Ectodermal cell (in vitro differentiated cells): ENCODE data around the gene NCEH1.

Experiments
- H3K27ac ChIP-seq: 2 replicates; pipeline ENCODE4 v1.7.0; 2013; ENCODE audit warnings: mild to moderate bottlenecking, low read depth, low read length; ENCODE audit not compliant: insufficient read depth, poor library complexity, severe bottlenecking
- H3K27me3 ChIP-seq: 2 replicates; pipeline ENCODE4 v1.7.0; 2013; ENCODE audit warnings: mild to moderate bottlenecking, low read length; ENCODE audit not compliant: insufficient read depth, control insufficient read depth, poor library complexity, severe bottlenecking
- H3K36me3 ChIP-seq: one replicate; pipeline ENCODE4 v1.7.0; 2013; ENCODE audit warnings: low read length; ENCODE audit not compliant: control insufficient read depth, insufficient read depth
- H3K4me1 ChIP-seq: one replicate; pipeline ENCODE4 v1.7.0; 2013; ENCODE audit warnings: low read length; ENCODE audit not compliant: control insufficient read depth, insufficient read depth
- H3K4me3 ChIP-seq: 2 replicates; pipeline ENCODE4 v1.7.0; 2013; ENCODE audit warnings: low read depth, low read length, control low read depth; ENCODE audit not compliant: insufficient read depth
- H3K9me3 ChIP-seq: 2 replicates; pipeline ENCODE4 v1.7.0; 2013; ENCODE audit warnings: mild to moderate bottlenecking, low read length, moderate library complexity; ENCODE audit not compliant: control insufficient read depth
- WGBS, 2 experiments: methylation state at CpG; one replicate each; pipeline ENCODE4 v1.1.7; 2013; ENCODE audit warnings: missing lambda C conversion rate in 2 of 2; 5-methylcytosine and 5-hydroxymethylcytosine counted together

NCEH1 gene

GRCh38 chr3:172615296-172615695, 95.6 kb downstream of the NCEH1 start:
- H3K27me3 ChIP-seq, result no peaks in the 10 kb centered on the region
- H3K9me3 ChIP-seq, result no peaks in the 10 kb centered on the region
- no peak overlapping the region for H3K27ac ChIP-seq
- no peaks in the 10 kb centered on the region for H3K4me1 ChIP-seq
- no peak overlapping the region for H3K4me3 ChIP-seq
- no peaks in the 10 kb centered on the region for H3K36me3 ChIP-seq
- WGBS, 2 experiments, result 96% methylated on average over 5 of the region's 5 CpGs

GRCh38 chr3:172614340-172615274, 96.3 kb downstream of the NCEH1 start:
- Histone ChIP-seq H3K4me3 (no peak overlapping the region), H3K27me3 (no peaks in the 10 kb centered on the region), H3K36me3 (no peaks in the 10 kb centered on the region), H3K27ac (no peak overlapping the region), H3K9me3 (no peaks in the 10 kb centered on the region), H3K4me1 (no peaks in the 10 kb centered on the region)
- 93 to 95% methylated on average over 7 of the region's 7 CpGs for WGBS, 2 experiments

- 89 to 90% methylated on average over 2 of the region's 2 CpGs for WGBS, 2 experiments
- no peak overlapping the region for H3K27ac ChIP-seq
- H3K36me3 ChIP-seq, result no peaks in the 10 kb centered on the region
- H3K4me3 ChIP-seq, result no peak overlapping the region
- no peaks in the 10 kb centered on the region for H3K27me3 ChIP-seq
- no peaks in the 10 kb centered on the region for H3K9me3 ChIP-seq
- no peaks in the 10 kb centered on the region for H3K4me1 ChIP-seq
Measured at GRCh38 chr3:172613845-172614244, 97.0 kb downstream of the NCEH1 start.

- no peaks in the 10 kb centered on the region for H3K27me3 ChIP-seq
- H3K9me3 ChIP-seq, result no peaks in the 10 kb centered on the region
- H3K27ac ChIP-seq, result no peak overlapping the region
- no peaks in the 10 kb centered on the region for H3K4me1 ChIP-seq
- H3K36me3 ChIP-seq, result no peaks in the 10 kb centered on the region
- no peak overlapping the region for H3K4me3 ChIP-seq
- WGBS, 2 experiments, result 97% methylated on average over 6 of the region's 6 CpGs
Measured at GRCh38 chr3:172612871-172613678, 97.8 kb downstream of the NCEH1 start.

GRCh38 chr3:172609750-172610149, 101.1 kb downstream of the NCEH1 start:
- H3K27ac ChIP-seq, result no peak overlapping the region
- H3K4me1 ChIP-seq, result no peaks in the 10 kb centered on the region
- no peaks in the 10 kb centered on the region for H3K36me3 ChIP-seq
- no peaks in the 10 kb centered on the region for H3K9me3 ChIP-seq
- H3K27me3 ChIP-seq, result no peaks in the 10 kb centered on the region
- no peak overlapping the region for H3K4me3 ChIP-seq
- 94 to 95% methylated on average over 6 of the region's 6 CpGs for WGBS, 2 experiments

- H3K9me3 ChIP-seq, result no peaks in the 10 kb centered on the region
- no peaks in the 10 kb centered on the region for H3K4me1 ChIP-seq
- H3K4me3 ChIP-seq, result no peak overlapping the region
- no peak overlapping the region for H3K27ac ChIP-seq
- no peaks in the 10 kb centered on the region for H3K36me3 ChIP-seq
- WGBS, 2 experiments, result 97% methylated on average over 2 of the region's 2 CpGs
- H3K27me3 ChIP-seq, result no peaks in the 10 kb centered on the region
Measured at GRCh38 chr3:172608575-172608974, 102.3 kb downstream of the NCEH1 start.

GRCh38 chr3:172607305-172608121, 103.4 kb downstream of the NCEH1 start:
- no peak overlapping the region for H3K4me3 ChIP-seq
- H3K4me1 ChIP-seq, result no peaks in the 10 kb centered on the region
- H3K27ac ChIP-seq, result no peak overlapping the region
- H3K9me3 ChIP-seq, result no peaks in the 10 kb centered on the region
- H3K36me3 ChIP-seq, result no peaks in the 10 kb centered on the region
- H3K27me3 ChIP-seq, result no peaks in the 10 kb centered on the region
- WGBS, 2 experiments, result 4 to 44% methylated on average over 1 to 2 of the region's 2 CpGs

- H3K4me1 ChIP-seq, result no peaks in the 10 kb centered on the region
- H3K27ac ChIP-seq, result no peak overlapping the region
- 87 to 88% methylated on average over 5 of the region's 5 CpGs for WGBS, 2 experiments
- H3K36me3 ChIP-seq, result no peaks in the 10 kb centered on the region
- H3K4me3 ChIP-seq, result no peak overlapping the region
- H3K9me3 ChIP-seq, result no peaks in the 10 kb centered on the region
- no peaks in the 10 kb centered on the region for H3K27me3 ChIP-seq
Measured at GRCh38 chr3:172606021-172606420, 104.8 kb downstream of the NCEH1 start.

GRCh38 chr3:172604895-172605646, 105.8 kb downstream of the NCEH1 start:
- Histone ChIP-seq H3K27me3 (no peaks in the 10 kb centered on the region), H3K27ac (no peak overlapping the region), H3K36me3 (no peaks in the 10 kb centered on the region), H3K4me1 (no peaks in the 10 kb centered on the region), H3K9me3 (no peaks in the 10 kb centered on the region), H3K4me3 (no peak overlapping the region)
- 94 to 95% methylated on average over 3 of the region's 3 CpGs for WGBS, 2 experiments
